ENCODE results near the gene C3orf33. TPM values are rescaled to one million over a fixed set of nuclear protein-coding genes. Genes with fewer than 3 reads are reported as not detected.

The C3orf33 gene
- total and polyA plus RNA-seq, 2 of the 13 experiments (the other 11 are each of a cell fraction or from before 2014, with no cell fraction given): 9.2 to 12.6 TPM

DNA sequence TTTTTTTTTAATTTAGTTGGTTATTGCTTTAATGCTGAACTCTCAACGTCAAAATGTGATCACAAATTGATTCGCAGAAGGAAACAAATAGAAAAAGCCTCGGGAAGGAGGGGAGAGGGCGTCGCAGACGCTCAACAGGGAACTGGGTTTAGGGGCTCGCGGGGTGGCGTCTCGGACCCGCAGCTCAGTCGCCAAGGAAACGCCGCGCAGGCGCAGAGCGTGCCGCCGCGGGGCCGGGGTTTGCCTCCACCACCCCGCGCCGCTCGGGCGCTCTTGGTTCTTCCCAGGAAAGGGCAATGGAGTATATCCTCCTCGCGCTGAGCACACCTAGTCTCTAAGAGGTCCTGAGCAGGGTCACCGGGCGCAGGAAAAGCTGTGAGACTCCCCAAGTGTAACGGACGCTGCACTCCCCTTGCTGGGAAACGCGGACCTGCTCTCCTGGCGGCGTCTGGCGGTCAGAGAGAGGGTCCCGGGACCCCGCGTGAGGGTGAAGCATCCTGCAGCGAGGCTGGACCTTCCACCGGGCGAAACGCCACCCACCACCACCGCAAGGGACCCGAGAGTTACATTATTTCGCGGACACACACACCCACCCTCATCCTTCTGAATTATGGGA is 62.0 kb downstream of the C3orf33 start (continued):
- TF ChIP-seq, protein P1, sequence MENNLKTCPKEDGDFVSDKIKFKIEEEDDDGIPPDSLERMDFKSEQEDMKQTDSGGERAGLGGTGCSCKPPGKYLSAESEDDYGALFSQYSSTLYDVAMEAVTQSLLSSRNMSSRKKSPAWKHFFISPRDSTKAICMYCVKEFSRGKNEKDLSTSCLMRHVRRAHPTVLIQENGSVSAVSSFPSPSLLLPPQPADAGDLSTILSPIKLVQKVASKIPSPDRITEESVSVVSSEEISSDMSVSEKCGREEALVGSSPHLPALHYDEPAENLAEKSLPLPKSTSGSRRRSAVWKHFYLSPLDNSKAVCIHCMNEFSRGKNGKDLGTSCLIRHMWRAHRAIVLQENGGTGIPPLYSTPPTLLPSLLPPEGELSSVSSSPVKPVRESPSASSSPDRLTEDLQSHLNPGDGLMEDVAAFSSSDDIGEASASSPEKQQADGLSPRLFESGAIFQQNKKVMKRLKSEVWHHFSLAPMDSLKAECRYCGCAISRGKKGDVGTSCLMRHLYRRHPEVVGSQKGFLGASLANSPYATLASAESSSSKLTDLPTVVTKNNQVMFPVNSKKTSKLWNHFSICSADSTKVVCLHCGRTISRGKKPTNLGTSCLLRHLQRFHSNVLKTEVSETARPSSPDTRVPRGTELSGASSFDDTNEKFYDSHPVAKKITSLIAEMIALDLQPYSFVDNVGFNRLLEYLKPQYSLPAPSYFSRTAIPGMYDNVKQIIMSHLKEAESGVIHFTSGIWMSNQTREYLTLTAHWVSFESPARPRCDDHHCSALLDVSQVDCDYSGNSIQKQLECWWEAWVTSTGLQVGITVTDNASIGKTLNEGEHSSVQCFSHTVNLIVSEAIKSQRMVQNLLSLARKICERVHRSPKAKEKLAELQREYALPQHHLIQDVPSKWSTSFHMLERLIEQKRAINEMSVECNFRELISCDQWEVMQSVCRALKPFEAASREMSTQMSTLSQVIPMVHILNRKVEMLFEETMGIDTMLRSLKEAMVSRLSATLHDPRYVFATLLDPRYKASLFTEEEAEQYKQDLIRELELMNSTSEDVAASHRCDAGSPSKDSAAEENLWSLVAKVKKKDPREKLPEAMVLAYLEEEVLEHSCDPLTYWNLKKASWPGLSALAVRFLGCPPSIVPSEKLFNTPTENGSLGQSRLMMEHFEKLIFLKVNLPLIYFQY (CRISPR knock-in tag; IDR thresholded peaks at IDR 0.05; ENCODE audit: borderline replicate concordance): no peak
- TF ChIP-seq SAFB2 (CRISPR knock-in tag; IDR thresholded peaks at IDR 0.05; ENCODE audit: borderline replicate concordance, low read depth): 0 out of 2 replicates have a peak, but pooled peaks have one; percentile 24
- no peak for TF ChIP-seq SMARCC2 (IDR thresholded peaks at IDR 0.05)
- no peak for TF ChIP-seq CCDC6 (CRISPR knock-in tag; IDR thresholded peaks at IDR 0.05)
- TF ChIP-seq, protein P2, sequence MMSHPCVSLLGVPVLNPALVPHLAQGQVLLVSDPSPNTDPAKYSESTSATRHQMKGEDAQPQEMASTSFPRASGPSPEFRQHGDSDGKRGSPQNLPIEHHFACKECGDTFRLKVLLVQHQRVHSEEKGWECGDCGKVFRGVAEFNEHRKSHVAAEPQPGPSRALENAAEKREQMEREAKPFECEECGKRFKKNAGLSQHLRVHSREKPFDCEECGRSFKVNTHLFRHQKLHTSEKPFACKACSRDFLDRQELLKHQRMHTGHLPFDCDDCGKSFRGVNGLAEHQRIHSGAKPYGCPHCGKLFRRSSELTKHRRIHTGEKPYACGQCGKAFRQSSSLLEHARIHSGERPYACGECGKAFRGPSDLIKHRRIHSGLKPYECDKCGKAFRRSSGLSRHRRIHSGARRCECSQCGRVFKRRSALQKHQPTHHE (CRISPR knock-in tag; IDR thresholded peaks at IDR 0.05; ENCODE audit: borderline replicate concordance): 0 out of 2 replicates have a peak, but pooled peaks have one; percentile 6
- 0 out of 2 replicates have a peak, but pooled peaks have one; percentile 13 for TF ChIP-seq ARHGAP35 (CRISPR knock-in tag; IDR thresholded peaks at IDR 0.05; ENCODE audit: borderline replicate concordance)
- TF ChIP-seq, protein P3, sequence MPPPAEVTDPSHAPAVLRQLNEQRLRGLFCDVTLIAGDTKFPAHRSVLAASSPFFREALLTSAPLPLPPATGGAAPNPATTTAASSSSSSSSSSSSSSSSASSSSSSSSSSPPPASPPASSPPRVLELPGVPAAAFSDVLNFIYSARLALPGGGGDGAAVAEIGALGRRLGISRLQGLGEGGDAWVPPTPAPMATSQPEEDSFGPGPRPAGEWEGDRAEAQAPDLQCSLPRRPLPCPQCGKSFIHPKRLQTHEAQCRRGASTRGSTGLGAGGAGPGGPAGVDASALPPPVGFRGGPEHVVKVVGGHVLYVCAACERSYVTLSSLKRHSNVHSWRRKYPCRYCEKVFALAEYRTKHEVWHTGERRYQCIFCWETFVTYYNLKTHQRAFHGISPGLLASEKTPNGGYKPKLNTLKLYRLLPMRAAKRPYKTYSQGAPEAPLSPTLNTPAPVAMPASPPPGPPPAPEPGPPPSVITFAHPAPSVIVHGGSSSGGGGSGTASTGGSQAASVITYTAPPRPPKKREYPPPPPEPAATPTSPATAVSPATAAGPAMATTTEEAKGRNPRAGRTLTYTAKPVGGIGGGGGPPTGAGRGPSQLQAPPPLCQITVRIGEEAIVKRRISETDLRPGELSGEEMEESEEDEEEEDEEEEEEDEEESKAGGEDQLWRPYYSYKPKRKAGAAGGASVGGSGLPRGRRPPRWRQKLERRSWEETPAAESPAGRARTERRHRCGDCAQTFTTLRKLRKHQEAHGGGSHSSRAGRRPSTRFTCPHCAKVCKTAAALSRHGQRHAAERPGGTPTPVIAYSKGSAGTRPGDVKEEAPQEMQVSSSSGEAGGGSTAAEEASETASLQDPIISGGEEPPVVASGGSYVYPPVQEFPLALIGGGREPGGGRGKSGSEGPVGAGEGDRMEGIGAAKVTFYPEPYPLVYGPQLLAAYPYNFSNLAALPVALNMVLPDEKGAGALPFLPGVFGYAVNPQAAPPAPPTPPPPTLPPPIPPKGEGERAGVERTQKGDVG (CRISPR knock-in tag; IDR thresholded peaks at IDR 0.05; ENCODE audit: borderline replicate concordance): no peak
- TF ChIP-seq, protein P4, sequence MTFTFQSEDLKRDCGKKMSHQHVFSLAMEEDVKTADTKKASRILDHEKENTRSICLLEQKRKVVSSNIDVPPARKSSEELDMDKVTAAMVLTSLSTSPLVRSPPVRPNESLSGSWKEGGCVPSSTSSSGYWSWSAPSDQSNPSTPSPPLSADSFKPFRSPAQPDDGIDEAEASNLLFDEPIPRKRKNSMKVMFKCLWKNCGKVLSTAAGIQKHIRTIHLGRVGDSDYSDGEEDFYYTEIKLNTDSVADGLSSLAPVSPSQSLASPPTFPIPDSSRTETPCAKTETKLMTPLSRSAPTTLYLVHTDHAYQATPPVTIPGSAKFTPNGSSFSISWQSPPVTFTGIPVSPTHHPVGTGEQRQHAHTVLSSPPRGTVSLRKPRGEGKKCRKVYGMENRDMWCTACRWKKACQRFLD (CRISPR knock-in tag; IDR thresholded peaks at IDR 0.05; ENCODE audit: borderline replicate concordance): no peak
- TF ChIP-seq, protein P5, sequence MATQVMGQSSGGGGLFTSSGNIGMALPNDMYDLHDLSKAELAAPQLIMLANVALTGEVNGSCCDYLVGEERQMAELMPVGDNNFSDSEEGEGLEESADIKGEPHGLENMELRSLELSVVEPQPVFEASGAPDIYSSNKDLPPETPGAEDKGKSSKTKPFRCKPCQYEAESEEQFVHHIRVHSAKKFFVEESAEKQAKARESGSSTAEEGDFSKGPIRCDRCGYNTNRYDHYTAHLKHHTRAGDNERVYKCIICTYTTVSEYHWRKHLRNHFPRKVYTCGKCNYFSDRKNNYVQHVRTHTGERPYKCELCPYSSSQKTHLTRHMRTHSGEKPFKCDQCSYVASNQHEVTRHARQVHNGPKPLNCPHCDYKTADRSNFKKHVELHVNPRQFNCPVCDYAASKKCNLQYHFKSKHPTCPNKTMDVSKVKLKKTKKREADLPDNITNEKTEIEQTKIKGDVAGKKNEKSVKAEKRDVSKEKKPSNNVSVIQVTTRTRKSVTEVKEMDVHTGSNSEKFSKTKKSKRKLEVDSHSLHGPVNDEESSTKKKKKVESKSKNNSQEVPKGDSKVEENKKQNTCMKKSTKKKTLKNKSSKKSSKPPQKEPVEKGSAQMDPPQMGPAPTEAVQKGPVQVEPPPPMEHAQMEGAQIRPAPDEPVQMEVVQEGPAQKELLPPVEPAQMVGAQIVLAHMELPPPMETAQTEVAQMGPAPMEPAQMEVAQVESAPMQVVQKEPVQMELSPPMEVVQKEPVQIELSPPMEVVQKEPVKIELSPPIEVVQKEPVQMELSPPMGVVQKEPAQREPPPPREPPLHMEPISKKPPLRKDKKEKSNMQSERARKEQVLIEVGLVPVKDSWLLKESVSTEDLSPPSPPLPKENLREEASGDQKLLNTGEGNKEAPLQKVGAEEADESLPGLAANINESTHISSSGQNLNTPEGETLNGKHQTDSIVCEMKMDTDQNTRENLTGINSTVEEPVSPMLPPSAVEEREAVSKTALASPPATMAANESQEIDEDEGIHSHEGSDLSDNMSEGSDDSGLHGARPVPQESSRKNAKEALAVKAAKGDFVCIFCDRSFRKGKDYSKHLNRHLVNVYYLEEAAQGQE (IDR thresholded peaks at IDR 0.05; ENCODE audit: borderline replicate concordance in 1 of 2, low read depth in 1 of 2, low read length in 2 of 2): no peak
- TF ChIP-seq NCOR1 (IDR thresholded peaks at IDR 0.05; ENCODE audit: borderline replicate concordance, low read length): no peak
- peak; percentile 34; the same call in 1 of the 2 replicates for TF ChIP-seq HDAC1 (CRISPR knock-in tag; IDR thresholded peaks at IDR 0.05)
- TF ChIP-seq NCOA2 (CRISPR knock-in tag; IDR thresholded peaks at IDR 0.05): no peak
- TF ChIP-seq ETV6 (CRISPR knock-in tag; conservative IDR thresholded peaks at IDR 0.05): no peak
- TF ChIP-seq ZNF343 (CRISPR knock-in tag; IDR thresholded peaks at IDR 0.05): 0 out of 2 replicates have a peak, but pooled peaks have one; percentile 36

Measured in HepG2 (cell line).